ENCODE data around the gene RPL13A.

Gene RPL13A

DNA sequence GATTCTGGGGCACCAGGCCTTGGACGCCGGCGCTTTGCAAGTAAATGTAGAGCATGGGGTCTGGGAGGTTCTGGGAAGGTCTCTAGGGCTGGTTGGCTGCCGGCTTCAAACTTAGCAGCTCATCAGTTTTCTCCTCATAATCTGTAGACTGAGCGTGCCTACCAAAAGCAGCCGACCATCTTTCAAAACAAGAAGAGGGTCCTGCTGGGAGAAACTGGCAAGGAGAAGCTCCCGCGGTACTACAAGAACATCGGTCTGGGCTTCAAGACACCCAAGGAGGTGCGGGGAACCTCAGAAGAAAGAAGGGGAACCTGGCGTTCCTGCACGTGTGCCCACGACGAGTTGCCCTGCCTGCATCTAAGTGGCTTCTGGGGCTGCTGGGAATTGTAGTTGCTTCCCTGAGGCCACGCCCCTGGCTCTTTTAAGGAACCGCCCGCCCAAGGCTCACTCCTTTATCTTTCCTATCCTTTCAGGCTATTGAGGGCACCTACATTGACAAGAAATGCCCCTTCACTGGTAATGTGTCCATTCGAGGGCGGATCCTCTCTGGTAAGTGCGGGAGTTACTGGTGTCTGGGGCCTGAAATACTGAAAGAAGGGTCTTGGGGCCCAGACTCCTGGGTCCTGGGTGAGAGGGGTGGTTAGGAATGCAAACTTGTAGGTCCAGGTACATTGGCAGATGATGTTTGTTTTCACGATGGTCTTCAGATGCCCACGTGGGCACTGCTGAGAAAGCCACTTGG is 9.8 kb downstream of the RPL13A start:
- 42% methylated on average over 22 of the region's 22 CpGs for WGBS
- Histone ChIP-seq H3K18ac (ENCODE audit: low read depth in 1 of 2, low read length in 2 of 2) (no peak overlapping the region), H2BK120ac (ENCODE audit: low read depth, low read length) (no peak overlapping the region), H3K4me2 (ENCODE audit: low read length, poor library complexity, severe bottlenecking) (peak overlapping the region; percentile 74), H3K23ac (ENCODE audit: low read length in 2 of 2) (no peak overlapping the region), H2BK12ac (ENCODE audit: low read length in 2 of 2) (no peak overlapping the region), H4K8ac (ENCODE audit: low read length) (no peak overlapping the region), H3K4me3 (ENCODE audit: insufficient read depth in 1 of 2, low read depth in 1 of 2, low read length in 2 of 2) (peak overlapping the region; percentile 59 to 99), H3K9me3 (ENCODE audit: control insufficient read depth, low read length) (no peaks in the 10 kb centered on the region), H3K36me3 (ENCODE audit: control insufficient read depth in 1 of 2, insufficient read depth in 2 of 2, low read depth in 1 of 2, low read length in 2 of 2) (peaks cover 41 to 44% of the 10 kb centered on the region in 2 experiments), H3K27ac (ENCODE audit: low read length, poor library complexity, severe bottlenecking) (peak overlapping the region; percentile 86), H2AFZ (ENCODE audit: low read depth, low read length) (no peak overlapping the region), H3K4ac (ENCODE audit: low read depth in 1 of 2, low read length in 2 of 2) (peak overlapping the region in 1 of 2 experiments; percentile 19), H2AK5ac (ENCODE audit: low read length, severe bottlenecking) (peak overlapping the region; percentile 8), H3K14ac (ENCODE audit: low read length in 2 of 2) (no peak overlapping the region), H3K9ac (ENCODE audit: low read length) (peak overlapping the region; percentile 100), H3K79me1 (replicated peaks; ENCODE audit: low read length, poor library complexity, severe bottlenecking) (peaks cover 7% of the 10 kb centered on the region), H3K4me1 (ENCODE audit: control insufficient read depth, insufficient read depth, low read depth, low read length) (peaks cover 27% of the 10 kb centered on the region), H2BK5ac (ENCODE audit: low read depth, low read length, poor library complexity, severe bottlenecking) (no peak overlapping the region), H4K91ac (ENCODE audit: low read length) (no peak overlapping the region), H3K27me3 (ENCODE audit: control insufficient read depth in 1 of 2, insufficient read depth in 1 of 2, low read length in 2 of 2) (no peaks in the 10 kb centered on the region), H2BK15ac (ENCODE audit: low read depth, poor library complexity, severe bottlenecking) (no peak overlapping the region)
- DNase-seq: peak; percentile 58

DNA sequence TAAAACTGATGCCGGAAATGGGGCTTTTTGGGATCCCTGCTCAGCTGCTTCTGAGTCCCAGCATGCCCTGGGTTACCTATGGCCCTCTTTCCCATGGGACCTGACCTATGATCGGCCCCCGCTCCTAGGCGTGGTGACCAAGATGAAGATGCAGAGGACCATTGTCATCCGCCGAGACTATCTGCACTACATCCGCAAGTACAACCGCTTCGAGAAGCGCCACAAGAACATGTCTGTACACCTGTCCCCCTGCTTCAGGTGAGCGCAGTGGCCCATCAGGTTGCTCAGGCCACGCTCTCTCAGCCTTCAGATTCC is 10.3 kb downstream of the RPL13A start:
- Histone ChIP-seq H2BK15ac (ENCODE audit: low read depth, poor library complexity, severe bottlenecking) (no peak overlapping the region), H3K18ac (ENCODE audit: low read depth in 1 of 2, low read length in 2 of 2) (no peak overlapping the region), H3K14ac (ENCODE audit: low read length in 2 of 2) (no peak overlapping the region), H3K79me1 (replicated peaks; ENCODE audit: low read length, poor library complexity, severe bottlenecking) (peaks cover 7% of the 10 kb centered on the region), H3K23ac (ENCODE audit: low read length in 2 of 2) (no peak overlapping the region), H4K8ac (ENCODE audit: low read length) (no peak overlapping the region), H2BK5ac (ENCODE audit: low read depth, low read length, poor library complexity, severe bottlenecking) (no peak overlapping the region), H2BK12ac (ENCODE audit: low read length in 2 of 2) (no peak overlapping the region), H3K4me2 (ENCODE audit: low read length, poor library complexity, severe bottlenecking) (peak overlapping the region; percentile 74), H3K9ac (ENCODE audit: low read length) (peak overlapping the region; percentile 100), H2BK120ac (ENCODE audit: low read depth, low read length) (no peak overlapping the region), H3K9me3 (ENCODE audit: control insufficient read depth, low read length) (no peaks in the 10 kb centered on the region), H3K4ac (ENCODE audit: low read depth in 1 of 2, low read length in 2 of 2) (no peak overlapping the region), H3K4me3 (ENCODE audit: insufficient read depth in 1 of 2, low read depth in 1 of 2, low read length in 2 of 2) (peak overlapping the region in 1 of 2 experiments; percentile 99), H3K4me1 (ENCODE audit: control insufficient read depth, insufficient read depth, low read depth, low read length) (peaks cover 27% of the 10 kb centered on the region), H2AK5ac (ENCODE audit: low read length, severe bottlenecking) (no peak overlapping the region), H3K36me3 (ENCODE audit: control insufficient read depth in 1 of 2, insufficient read depth in 2 of 2, low read depth in 1 of 2, low read length in 2 of 2) (peaks cover 36 to 38% of the 10 kb centered on the region in 2 experiments), H4K91ac (ENCODE audit: low read length) (no peak overlapping the region), H3K27me3 (ENCODE audit: control insufficient read depth in 1 of 2, insufficient read depth in 1 of 2, low read length in 2 of 2) (no peaks in the 10 kb centered on the region), H2AFZ (ENCODE audit: low read depth, low read length) (no peak overlapping the region), H3K27ac (ENCODE audit: low read length, poor library complexity, severe bottlenecking) (no peak overlapping the region)
- 95% methylated on average over 12 of the region's 12 CpGs for WGBS
- no peak for DNase-seq

GRCh38 chr19:49498475-49498874 is 11.1 kb downstream of the RPL13A start:
- no peak overlapping the region for H4K8ac ChIP-seq (ENCODE audit: low read length)
- H3K23ac ChIP-seq (ENCODE audit: low read length in 2 of 2): no peak overlapping the region
- WGBS: 97% methylated on average over 4 of the region's 7 CpGs
- H3K9me3 ChIP-seq (ENCODE audit: control insufficient read depth, low read length): no peaks in the 10 kb centered on the region
- peaks cover 7% of the 10 kb centered on the region for H3K79me1 ChIP-seq (replicated peaks; ENCODE audit: low read length, poor library complexity, severe bottlenecking)
- H2BK15ac ChIP-seq (ENCODE audit: low read depth, poor library complexity, severe bottlenecking): no peak overlapping the region
- H3K18ac ChIP-seq (ENCODE audit: low read depth in 1 of 2, low read length in 2 of 2): no peak overlapping the region
- peaks cover 28% of the 10 kb centered on the region for H3K4me1 ChIP-seq (ENCODE audit: control insufficient read depth, insufficient read depth, low read depth, low read length)
- no peak overlapping the region for H3K4ac ChIP-seq (ENCODE audit: low read depth in 1 of 2, low read length in 2 of 2)
- H2BK12ac ChIP-seq (ENCODE audit: low read length in 2 of 2): no peak overlapping the region
- DNase-seq: no peak
- no peak overlapping the region for H2BK5ac ChIP-seq (ENCODE audit: low read depth, low read length, poor library complexity, severe bottlenecking)
- H3K9ac ChIP-seq (ENCODE audit: low read length): peak overlapping the region; percentile 100
- H3K14ac ChIP-seq (ENCODE audit: low read length in 2 of 2): no peak overlapping the region
- H3K4me2 ChIP-seq (ENCODE audit: low read length, poor library complexity, severe bottlenecking): no peak overlapping the region
- H2BK120ac ChIP-seq (ENCODE audit: low read depth, low read length): no peak overlapping the region
- no peak overlapping the region for H2AFZ ChIP-seq (ENCODE audit: low read depth, low read length)
- H3K4me3 ChIP-seq (ENCODE audit: insufficient read depth in 1 of 2, low read depth in 1 of 2, low read length in 2 of 2): peak overlapping the region in 1 of 2 experiments; percentile 99
- H3K27me3 ChIP-seq (ENCODE audit: control insufficient read depth in 1 of 2, insufficient read depth in 1 of 2, low read length in 2 of 2): no peaks in the 10 kb centered on the region
- no peak overlapping the region for H4K91ac ChIP-seq (ENCODE audit: low read length)
- no peak overlapping the region for H2AK5ac ChIP-seq (ENCODE audit: low read length, severe bottlenecking)
- H3K36me3 ChIP-seq (ENCODE audit: control insufficient read depth in 1 of 2, insufficient read depth in 2 of 2, low read depth in 1 of 2, low read length in 2 of 2): peaks cover 31 to 33% of the 10 kb centered on the region in 2 experiments
- H3K27ac ChIP-seq (ENCODE audit: low read length, poor library complexity, severe bottlenecking): no peak overlapping the region

- peaks cover 31 to 33% of the 10 kb centered on the region in 2 experiments for H3K36me3 ChIP-seq (ENCODE audit: control insufficient read depth in 1 of 2, insufficient read depth in 2 of 2, low read depth in 1 of 2, low read length in 2 of 2)
- WGBS: 94% methylated on average over 19 of the region's 19 CpGs
- no peak for DNase-seq
- no peaks in the 10 kb centered on the region for H3K27me3 ChIP-seq (ENCODE audit: control insufficient read depth in 1 of 2, insufficient read depth in 1 of 2, low read length in 2 of 2)
- no peak overlapping the region for H2BK120ac ChIP-seq (ENCODE audit: low read depth, low read length)
- no peak overlapping the region for H2BK12ac ChIP-seq (ENCODE audit: low read length in 2 of 2)
- H3K4me2 ChIP-seq (ENCODE audit: low read length, poor library complexity, severe bottlenecking): no peak overlapping the region
- no peak overlapping the region for H2AFZ ChIP-seq (ENCODE audit: low read depth, low read length)
- H3K23ac ChIP-seq (ENCODE audit: low read length in 2 of 2): no peak overlapping the region
- no peak overlapping the region for H4K8ac ChIP-seq (ENCODE audit: low read length)
- H3K27ac ChIP-seq (ENCODE audit: low read length, poor library complexity, severe bottlenecking): no peak overlapping the region
- peaks cover 28% of the 10 kb centered on the region for H3K4me1 ChIP-seq (ENCODE audit: control insufficient read depth, insufficient read depth, low read depth, low read length)
- peak overlapping the region; percentile 100 for H3K9ac ChIP-seq (ENCODE audit: low read length)
- peaks cover 7% of the 10 kb centered on the region for H3K79me1 ChIP-seq (replicated peaks; ENCODE audit: low read length, poor library complexity, severe bottlenecking)
- H3K4me3 ChIP-seq (ENCODE audit: insufficient read depth in 1 of 2, low read depth in 1 of 2, low read length in 2 of 2): peak overlapping the region in 1 of 2 experiments; percentile 0
- H3K18ac ChIP-seq (ENCODE audit: low read depth in 1 of 2, low read length in 2 of 2): no peak overlapping the region
- no peak overlapping the region for H2AK5ac ChIP-seq (ENCODE audit: low read length, severe bottlenecking)
- H4K91ac ChIP-seq (ENCODE audit: low read length): no peak overlapping the region
- H3K4ac ChIP-seq (ENCODE audit: low read depth in 1 of 2, low read length in 2 of 2): no peak overlapping the region
- H3K9me3 ChIP-seq (ENCODE audit: control insufficient read depth, low read length): no peaks in the 10 kb centered on the region
- H2BK5ac ChIP-seq (ENCODE audit: low read depth, low read length, poor library complexity, severe bottlenecking): no peak overlapping the region
- no peak overlapping the region for H2BK15ac ChIP-seq (ENCODE audit: low read depth, poor library complexity, severe bottlenecking)
- H3K14ac ChIP-seq (ENCODE audit: low read length in 2 of 2): no peak overlapping the region
Observed at GRCh38 chr19:49499030-49499670, 11.7 kb downstream of the RPL13A start.
